Stimulated activated CD8-positive, alpha-beta memory T cell treated with anti-CD3 and anti-CD28 coated beads, Interleukin-7, amount 100 ng/mL, for 24 hours (primary cell): ENCODE results near the gene WDR7.

Source experiments
- DNase-seq: peaks from one replicate; pipeline ENCODE4 v3.0.0-alpha.2; 2020; ENCODE audit warnings: low read depth

Gene WDR7

GRCh38 chr18:57043241-57043640 lies 392.1 kb downstream of the WDR7 start:
- no peak for DNase-seq

GRCh38 chr18:57048351-57048750 lies 397.2 kb downstream of the WDR7 start:
- DNase-seq, result no peak

GRCh38 chr18:57048859-57049258 lies 397.7 kb downstream of the WDR7 start:
- DNase-seq, result no peak

GRCh38 chr18:57050310-57050949 lies 399.3 kb downstream of the WDR7 start:
- DNase-seq, result no peak

- no peak for DNase-seq
Observed at GRCh38 chr18:57051021-57051656, 400.0 kb downstream of the WDR7 start.

GRCh38 chr18:57051657-57052044 lies 400.5 kb downstream of the WDR7 start:
- no peak for DNase-seq

GRCh38 chr18:57052173-57052572 lies 401.0 kb downstream of the WDR7 start:
- DNase-seq, result no peak

GRCh38 chr18:57052759-57053158 lies 401.6 kb downstream of the WDR7 start:
- DNase-seq, result no peak

- DNase-seq, result no peak
Observed at GRCh38 chr18:57054891-57055290, 403.7 kb downstream of the WDR7 start.

GRCh38 chr18:57057890-57058289 lies 406.7 kb downstream of the WDR7 start:
- no peak for DNase-seq

GRCh38 chr18:57058734-57059133 lies 407.6 kb downstream of the WDR7 start:
- DNase-seq, result no peak

- no peak for DNase-seq
Observed at GRCh38 chr18:57059366-57059765, 408.2 kb downstream of the WDR7 start.

- DNase-seq, result no peak
Observed at GRCh38 chr18:57060814-57061213, 409.7 kb downstream of the WDR7 start.

GRCh38 chr18:57062178-57062577 lies 411.0 kb downstream of the WDR7 start:
- DNase-seq, result no peak

GRCh38 chr18:57062844-57063243 lies 411.7 kb downstream of the WDR7 start:
- DNase-seq, result no peak

GRCh38 chr18:57063601-57064103 lies 412.5 kb downstream of the WDR7 start:
- DNase-seq, result no peak

GRCh38 chr18:57073501-57074187 lies 422.5 kb downstream of the WDR7 start:
- no peak for DNase-seq

- DNase-seq, result no peak
Observed at GRCh38 chr18:57075716-57076400, 424.7 kb downstream of the WDR7 start.

GRCh38 chr18:57077005-57077765 lies 426.0 kb downstream of the WDR7 start:
- DNase-seq, result no peak

GRCh38 chr18:57077786-57078552 lies 426.8 kb downstream of the WDR7 start:
- DNase-seq, result no peak

- DNase-seq, result no peak
Observed at GRCh38 chr18:57078614-57079013, 427.5 kb downstream of the WDR7 start.
